Measurements from ENCODE around the gene TAF11L4.
"Not testable (repeated sequence)": the region's sequence is repeated elsewhere in the genome, so short reads cannot be mapped to it uniquely, and the experiment has no call there.

TAF11L4 gene

GRCh38 chr5:17521501-17521900, at the start of gene TAF11L4:
Gene TAF11L4, plus strand, starts transcription at chr5:17521801.
- not testable (repeated sequence) for DNase-seq (ENCODE audit: low read depth)

- DNase-seq (ENCODE audit: low read depth) = not testable (repeated sequence)
Observed at GRCh38 chr5:17475064-17475463, 46.5 kb upstream of the TAF11L4 start.

- DNase-seq (ENCODE audit: low read depth) = no peak
Observed at GRCh38 chr5:17477043-17477442, 44.6 kb upstream of the TAF11L4 start.

- no peak for DNase-seq (ENCODE audit: low read depth)
Observed at GRCh38 chr5:17477573-17478265, 43.9 kb upstream of the TAF11L4 start.

- DNase-seq (ENCODE audit: low read depth) = no peak
Observed at GRCh38 chr5:17481378-17481777, 40.2 kb upstream of the TAF11L4 start.

- DNase-seq (ENCODE audit: low read depth) = no peak
Observed at GRCh38 chr5:17482790-17483189, 38.8 kb upstream of the TAF11L4 start.

GRCh38 chr5:17486464-17487173, 35.0 kb upstream of the TAF11L4 start:
- not testable (repeated sequence) for DNase-seq (ENCODE audit: low read depth)

GRCh38 chr5:17487174-17487512, 34.5 kb upstream of the TAF11L4 start:
- no peak for DNase-seq (ENCODE audit: low read depth)

- DNase-seq (ENCODE audit: low read depth) = not testable (repeated sequence)
Observed at GRCh38 chr5:17491257-17491656, 30.3 kb upstream of the TAF11L4 start.

GRCh38 chr5:17492770-17493169, 28.8 kb upstream of the TAF11L4 start:
- DNase-seq (ENCODE audit: low read depth) = no peak

GRCh38 chr5:17497446-17497845, 24.2 kb upstream of the TAF11L4 start:
- no peak for DNase-seq (ENCODE audit: low read depth)

GRCh38 chr5:17497931-17498330, 23.7 kb upstream of the TAF11L4 start, which contains the start of gene TAF11L2:
Gene TAF11L2, plus strand, starts transcription at chr5:17498231.
- not testable (repeated sequence) for DNase-seq (ENCODE audit: low read depth)

GRCh38 chr5:17511775-17512325, 9.8 kb upstream of the TAF11L4 start:
- DNase-seq (ENCODE audit: low read depth) = no peak

- DNase-seq (ENCODE audit: low read depth) = not testable (repeated sequence)
Observed at GRCh38 chr5:17517526-17517925, 4.1 kb upstream of the TAF11L4 start.

GRCh38 chr5:17518067-17518466, 3.5 kb upstream of the TAF11L4 start, which contains the start of gene TAF11L3:
Gene TAF11L3, plus strand, starts transcription at chr5:17518367.
- DNase-seq (ENCODE audit: low read depth) = not testable (repeated sequence)

- DNase-seq (ENCODE audit: low read depth) = not testable (repeated sequence)
Observed at GRCh38 chr5:17519508-17519907, 2.1 kb upstream of the TAF11L4 start.

- DNase-seq (ENCODE audit: low read depth) = not testable (repeated sequence)
Observed at GRCh38 chr5:17524935-17525334, 3.3 kb downstream of the TAF11L4 start, which contains the start of gene TAF11L5. Gene TAF11L5, plus strand, starts transcription at chr5:17525235.

- not testable (repeated sequence) for DNase-seq (ENCODE audit: low read depth)
Observed at GRCh38 chr5:17526504-17526903, 4.9 kb downstream of the TAF11L4 start.

- DNase-seq (ENCODE audit: low read depth) = not testable (repeated sequence)
Observed at GRCh38 chr5:17528369-17528768, 6.8 kb downstream of the TAF11L4 start, which contains the start of gene TAF11L6. Gene TAF11L6, plus strand, starts transcription at chr5:17528669.
